GM12878 (cell line): ENCODE results near the gene MBD3L2. TPM values are rescaled to one million over a fixed set of nuclear protein-coding genes. Genes with fewer than 3 reads are reported as not detected.

ENCODE experiments used
- ATAC-seq: fragments of 200-7000 bp; cut with Tn5 transposase; 3 replicates; pipeline ENCODE4 v1.9.1; 2020; ENCODE audit warnings: mild to moderate bottlenecking, moderate library complexity
- BruUV-seq: library from RNA; stranded (reverse); fragments of 400-500 nt; replicated peaks from 2 replicates; lab custom pipeline; 2021; lab: Mats Ljungman, UMichigan
- CTCF ChIA-PET: fragments of 300-600 bp; sonication (Branson Sonifier 250); formaldehyde crosslinking; extraction: SDS; loops from one replicate; lab custom pipeline; 2021; ENCODE audit warnings: inconsistent platforms; lab: Yijun Ruan, JAX
- POLR2A ChIA-PET: fragments of 350-600 bp; formaldehyde crosslinking; extraction: SDS; loops from one replicate; lab custom pipeline; 2021; ENCODE audit warnings: inconsistent platforms; lab: Charles Lee
- RAD21 ChIA-PET: fragments of 300-600 bp; sonication (Branson Sonifier 250); formaldehyde crosslinking; loops from one replicate; lab custom pipeline; 2023; ENCODE audit warnings: antibody characterized with exemption; ENCODE audit not compliant: unreplicated experiment; lab: Charles Lee
- SMC1A ChIA-PET: fragments of 300-600 bp; sonication (Branson Sonifier 250); formaldehyde crosslinking; loops from one replicate; lab custom pipeline; 2023; ENCODE audit not compliant: unreplicated experiment, uncharacterized antibody; lab: Charles Lee
- DNase-seq: peaks from one replicate; pipeline ENCODE4 v3.0.0-alpha.2; 2011; ENCODE audit warnings: low read depth, low spot score
- FAIRE-seq: peaks from 3 replicates; lab custom pipeline; 2011; peaks lifted over from hg19 to GRCh38; lab: Jason Lieb, UNC
- H2AFZ ChIP-seq: 2 replicates; pipeline ENCODE4 v1.6.0; 2011; ENCODE audit warnings: low read depth, low read length, control low read depth; ENCODE audit not compliant: control insufficient read depth
- H3K27ac ChIP-seq: 2 replicates; pipeline ENCODE4 v1.5.1; 2011; ENCODE audit warnings: control low read depth; ENCODE audit not compliant: control insufficient read depth, insufficient read depth
- H3K27me3 ChIP-seq, 2 experiments: replicated peaks in 1 of 2; 2 replicates each; pipeline versions ENCODE4 v1.6.0 to v1.6.1; 2011; ENCODE audit warnings: low read length in 1 of 2; ENCODE audit not compliant: control insufficient read depth in 2 of 2, insufficient read depth in 2 of 2
- H3K36me3 ChIP-seq, 2 experiments: 2 replicates each; pipeline ENCODE4 v1.5.1; 2011; ENCODE audit warnings: low read length in 1 of 2; ENCODE audit not compliant: control insufficient read depth in 2 of 2, insufficient read depth in 2 of 2
- H3K4me1 ChIP-seq: 2 replicates; pipeline ENCODE4 v1.6.1; 2011; ENCODE audit warnings: mild to moderate bottlenecking, low read length, moderate library complexity, mixed read lengths; ENCODE audit not compliant: control insufficient read depth, insufficient read depth
- H3K4me2 ChIP-seq: 2 replicates; pipeline ENCODE4 v1.6.0; 2011; ENCODE audit warnings: control low read depth; ENCODE audit not compliant: control insufficient read depth, insufficient read depth
- H3K4me3 ChIP-seq: fragments of 200-600 bp; sonication (generic); 2 replicates; pipeline ENCODE4 v1.5.1; 2016
- H3K79me2 ChIP-seq: 2 replicates; pipeline ENCODE4 v1.6.0; 2011; ENCODE audit warnings: low read length; ENCODE audit not compliant: control insufficient read depth, insufficient read depth
- H3K9ac ChIP-seq: 2 replicates; pipeline ENCODE4 v1.8.0; 2011; ENCODE audit warnings: low read length, control low read depth, mixed read lengths; ENCODE audit not compliant: control insufficient read depth, insufficient read depth
- H3K9me3 ChIP-seq: replicated peaks from 3 replicates; pipeline ENCODE4 v1.5.1; 2011; ENCODE audit warnings: mild to moderate bottlenecking, low read length; ENCODE audit not compliant: control insufficient read depth, insufficient read depth
- H4K20me1 ChIP-seq: 2 replicates; pipeline ENCODE4 v1.6.0; 2011; ENCODE audit not compliant: control insufficient read depth, insufficient read depth
- ASH2L ChIP-seq: fragments of 300-600, 200-600 bp; sonication (generic); IDR thresholded peaks from 2 replicates; pipeline ENCODE4 v1.6.1; 2017; ENCODE audit warnings: low read depth, mild to moderate bottlenecking, borderline replicate concordance
- ATF7 ChIP-seq: fragments of 450-650 bp; IDR thresholded peaks from 2 replicates; pipeline ENCODE4 v1.6.1; 2016; ENCODE audit warnings: low read depth, mild to moderate bottlenecking
- BCL11A ChIP-seq: IDR thresholded peaks from 2 replicates; pipeline ENCODE4 v1.6.1; 2011; ENCODE audit warnings: low read depth, low read length
- BHLHE40 ChIP-seq, 2 experiments: fragments of 450-650 bp in 1 of 2; IDR thresholded peaks; 2 replicates each; pipeline ENCODE4 v1.6.1; 2011 to 2017; ENCODE audit warnings: low read depth in 2 of 2, borderline replicate concordance in 1 of 2, improper control_type of control experiment in 1 of 2, low read length in 1 of 2, mild to moderate bottlenecking in 1 of 2
- CBFB ChIP-seq: IDR thresholded peaks from 2 replicates; pipeline ENCODE4 v1.6.1; 2016; ENCODE audit warnings: antibody characterized with exemption, low read depth
- CBX3 ChIP-seq: fragments of 200-600 bp; sonication (generic); IDR thresholded peaks from 2 replicates; pipeline ENCODE4 v1.6.1; 2016; ENCODE audit warnings: low read depth, borderline replicate concordance
- HDAC6 ChIP-seq: fragments of 200-600 bp; sonication (generic); IDR thresholded peaks from one replicate; pipeline ENCODE4 v1.8.0; 2017; ENCODE audit warnings: antibody characterized with exemption; ENCODE audit not compliant: unreplicated experiment
- HSF1 ChIP-seq: fragments of 150-350 bp; IDR thresholded peaks from 2 replicates; pipeline ENCODE4 v1.6.1; 2014; ENCODE audit warnings: mild to moderate bottlenecking, low read depth, low read length
- RUNX3 ChIP-seq: IDR thresholded peaks from 2 replicates; pipeline ENCODE4 v1.6.1; 2012; ENCODE audit warnings: low read length, inconsistent platforms
- TBL1XR1 ChIP-seq: IDR thresholded peaks from 2 replicates; pipeline ENCODE4 v1.6.1; 2012; ENCODE audit warnings: low read depth, low read length, improper control_type of control experiment
- ZNF217 ChIP-seq: fragments of 450-650 bp; IDR thresholded peaks from 2 replicates; pipeline ENCODE4 v1.6.1; 2017; ENCODE audit warnings: antibody characterized with exemption, mild to moderate bottlenecking
- WGBS: methylation state at CpG from one replicate; pipeline ENCODE4 v1.1.6; 2016; ENCODE audit warnings: low lambda C conversion rate; ENCODE audit not compliant: insufficient replicate concordance, insufficient coverage; ENCODE audit errors: missing lambda C conversion rate; 5-methylcytosine and 5-hydroxymethylcytosine counted together
- in situ Hi-C: fragments of 300-500 bp; cut with MboI; formaldehyde crosslinking; loops from 9 replicates; pipeline ENCODE4 v1.14.3; 2018; ENCODE audit warnings: mixed read lengths
- intact Hi-C: fragments of 100-400 bp; cut with micrococcal nuclease; formaldehyde crosslinking; loops from one replicate; pipeline ENCODE4 v1.14.2; 2022; ENCODE audit not compliant: unreplicated experiment
- polyA plus RNA-seq, 11 experiments: library from polyadenylated mRNA; depleted of rRNA in 4 of 11; unstranded in 6 of 11; stranded (reverse) in 5 of 11; fragments of >200 nt; fragmentation: Nextera tagmentation in 4 of 11; fragmentation: Illumina TruSeq in 1 of 11; extraction: Ambion mirVana in 4 of 11; extraction: Trizol in 1 of 11; gene quantifications; 1 replicate in 1 of 11; 2 replicates in 10 of 11; pipeline versions ENCODE4 v1.2.1 to v1.2.3, GENCODE V29; 2011 to 2016; ENCODE audit warnings: inconsistent platforms in 2 of 11, missing spikeins in 2 of 11, low read depth in 1 of 11
- total RNA-seq, 4 experiments: library from RNA; depleted of rRNA in 3 of 4; stranded (reverse); fragments of >200 nt in 3 of 4; fragmentation: Illumina TruSeq in 1 of 4; extraction: Trizol in 1 of 4; gene quantifications; 2 replicates each; pipeline versions ENCODE4 v1.2.1 to v1.2.3, GENCODE V29; 2013 to 2021

Gene MBD3L2
- total and polyA plus RNA-seq, 10 of the 15 experiments (the other 5 are each of a cell fraction or from before 2014, with no cell fraction given), result not detected

- Histone ChIP-seq H3K4me2 (no peak overlapping the region), H3K27me3 (no peaks in the 10 kb centered on the region), H3K9me3 (peaks cover 27% of the 10 kb centered on the region), H3K79me2 (no peaks in the 10 kb centered on the region), H3K4me3 (no peak overlapping the region), H2AFZ (no peak overlapping the region), H4K20me1 (no peaks in the 10 kb centered on the region), H3K4me1 (no peaks in the 10 kb centered on the region), H3K9ac (no peak overlapping the region), H3K36me3 (peaks cover 4 to 6% of the 10 kb centered on the region in 2 experiments; a peak in 3 of 4 replicates), H3K27ac (no peak overlapping the region)
- ChIA-PET RAD21 (no interaction called here), CTCF (no interaction called here), SMC1A (no interaction called here), POLR2A (no interaction called here)
- intact Hi-C loops, result no loop called here
- FAIRE-seq (no peak), ATAC-seq (no peak), DNase-seq (no peak)
- TF ChIP-seq BCL11A, result no peak
- WGBS, result 75% methylated on average over 6 of the region's 6 CpGs
- BruUV-seq, result no TSS peak
- in situ Hi-C loops, result no loop called here
Measured at GRCh38 chr19:7088999-7089398, 39.9 kb downstream of the MBD3L2 start.

- in situ Hi-C loops (no loop called here), intact Hi-C loops (loop anchor here (2.0 kb wide), 1 partner anchor 151 kb away; no protein-coding TSS in a partner anchor)
- peaks cover 4% of the 10 kb centered on the region; the same call in 2 of the 3 replicates for H3K9me3 ChIP-seq
- H3K79me2 ChIP-seq, result no peaks in the 10 kb centered on the region
- ChIA-PET CTCF (no interaction called here), SMC1A (interaction anchor here (0.6 to 1.4 kb wide), 7 partner anchors 27 to 470 kb away, joined by 3 to 7 read pairs (median 3); no protein-coding TSS in a partner anchor), RAD21 (interaction anchor here (2.3 kb wide), 1 partner anchor 242 kb away, joined by 21 read pairs; no protein-coding TSS in a partner anchor), POLR2A (interaction anchor here (1.0 to 2.0 kb wide), 2 partner anchors 29 to 153 kb away, joined by 4 to 14 read pairs; partner anchors contain the start of gene ZNF557)
- no TSS peak for BruUV-seq
- H3K4me3 ChIP-seq, result peak overlapping the region; percentile 76
- H3K4me2 ChIP-seq, result peak overlapping the region; percentile 81; the same call in 1 of the 2 replicates
- peaks cover 4% of the 10 kb centered on the region; the same call in 1 of the 2 replicates for H3K4me1 ChIP-seq
- H2AFZ ChIP-seq, result peak overlapping the region; percentile 85
- FAIRE-seq (no peak), DNase-seq (no peak), ATAC-seq (no peak)
- 97% methylated on average over 3 of the region's 3 CpGs for WGBS
- H3K9ac ChIP-seq, result no peak overlapping the region; the same call in 1 of the 2 replicates
- no peaks in the 10 kb centered on the region for H4K20me1 ChIP-seq
- H3K36me3 ChIP-seq, result no peaks in the 10 kb centered on the region
- H3K27me3 ChIP-seq, result no peaks in the 10 kb centered on the region
- H3K27ac ChIP-seq, result no peak overlapping the region
- no peak for TF ChIP-seq ATF7
- no peak for TF ChIP-seq TBL1XR1
- no peak for TF ChIP-seq CBFB
- no peak for TF ChIP-seq HDAC6
- TF ChIP-seq RUNX3, result no peak
- no peak for TF ChIP-seq CBX3
- no peak for TF ChIP-seq HSF1
- TF ChIP-seq BHLHE40 (IDR thresholded peaks at IDR 0.05; ENCODE audit: borderline replicate concordance in 1 of 2, low read depth in 2 of 2, low read length in 1 of 2), result no peak
- TF ChIP-seq ZNF217, result no peak
- TF ChIP-seq ASH2L, result no peak
Measured at GRCh38 chr19:7098096-7098495, 49.0 kb downstream of the MBD3L2 start.
